HG02973 (cell line): ENCODE results near the gene LYVE1.

Experiments
- ATAC-seq: cut with Tn5 transposase; IDR thresholded peaks from one replicate; pipeline ENCODE4 v1.9.1; 2021; ENCODE audit warnings: moderate library complexity; ENCODE audit not compliant: unreplicated experiment

The LYVE1 gene

GRCh38 chr11:10594407-10594806 is 25.9 kb upstream of the LYVE1 start:
- no peak for ATAC-seq

DNA sequence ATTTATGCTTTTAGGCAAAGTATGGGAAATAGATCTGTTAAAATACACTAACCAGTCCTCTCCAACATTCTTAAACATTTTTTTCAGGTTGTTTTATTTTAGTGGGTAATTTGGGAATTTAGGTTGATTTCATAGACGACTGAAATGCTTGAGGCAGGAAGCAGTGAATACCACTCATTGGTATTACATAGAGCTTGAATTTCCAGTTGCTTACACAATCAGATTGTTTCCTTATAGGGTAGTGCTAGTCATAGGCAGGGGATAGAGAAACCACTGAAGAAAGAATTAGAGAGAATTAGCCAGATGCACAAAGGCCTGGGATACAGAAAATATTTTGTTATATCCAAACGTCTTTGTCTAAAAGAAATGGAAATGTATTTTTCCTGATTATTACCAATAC is 23.9 kb upstream of the LYVE1 start:
- ATAC-seq: no peak

GRCh38 chr11:10591741-10592140 is 23.3 kb upstream of the LYVE1 start:
- ATAC-seq: no peak

DNA sequence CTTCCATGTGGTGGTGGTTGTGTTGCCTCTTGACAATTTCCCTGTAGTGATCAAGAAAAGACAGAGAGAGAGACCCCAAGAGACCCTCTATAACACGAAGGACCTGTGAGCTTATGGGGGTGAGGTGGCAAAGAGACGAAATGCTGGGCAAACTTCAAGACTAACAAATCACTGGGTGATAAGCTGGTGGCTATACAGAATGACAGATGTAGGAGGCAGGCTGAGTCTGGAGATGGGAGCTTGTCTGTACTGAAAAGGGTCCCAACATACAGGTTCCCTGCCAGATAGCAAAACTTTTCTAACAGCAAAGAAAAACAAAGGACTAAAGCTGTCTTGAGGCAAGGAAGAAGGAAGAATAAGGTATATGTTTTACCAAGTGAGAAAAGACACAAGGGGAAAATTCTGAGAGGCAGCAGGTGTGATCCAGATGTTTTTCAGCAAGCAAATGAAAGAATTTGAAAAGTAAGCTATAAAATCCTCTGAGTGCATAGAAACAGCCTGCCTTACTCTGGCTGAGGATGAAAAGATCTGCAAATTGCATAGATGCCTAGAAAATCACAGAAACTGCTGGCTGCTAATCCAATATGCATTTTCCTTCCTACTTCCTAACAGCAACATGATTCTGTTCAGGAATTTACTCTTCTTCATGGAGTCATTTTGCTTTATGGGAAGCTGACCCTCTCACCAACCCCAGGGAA is 21.9 kb upstream of the LYVE1 start:
- no peak for ATAC-seq

DNA sequence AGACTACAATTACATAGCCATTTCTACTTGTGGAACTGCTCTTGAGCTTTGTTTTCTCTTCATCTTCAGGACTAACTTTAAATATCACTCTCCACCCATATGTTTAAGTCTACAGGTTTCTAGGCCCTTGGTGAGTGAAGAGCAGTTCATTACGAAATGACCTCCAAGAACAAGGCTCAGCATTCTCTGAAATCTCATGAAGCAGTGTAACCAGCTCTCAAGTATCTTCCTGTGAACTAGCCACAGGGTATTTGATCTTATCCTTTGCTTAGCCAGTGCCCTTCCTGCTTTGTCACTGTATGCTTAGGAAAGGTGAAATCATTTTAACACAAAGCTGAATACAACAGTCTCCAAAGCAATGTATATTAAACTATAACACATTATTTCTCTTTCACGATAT is 20.4 kb upstream of the LYVE1 start:
- ATAC-seq: no peak

DNA sequence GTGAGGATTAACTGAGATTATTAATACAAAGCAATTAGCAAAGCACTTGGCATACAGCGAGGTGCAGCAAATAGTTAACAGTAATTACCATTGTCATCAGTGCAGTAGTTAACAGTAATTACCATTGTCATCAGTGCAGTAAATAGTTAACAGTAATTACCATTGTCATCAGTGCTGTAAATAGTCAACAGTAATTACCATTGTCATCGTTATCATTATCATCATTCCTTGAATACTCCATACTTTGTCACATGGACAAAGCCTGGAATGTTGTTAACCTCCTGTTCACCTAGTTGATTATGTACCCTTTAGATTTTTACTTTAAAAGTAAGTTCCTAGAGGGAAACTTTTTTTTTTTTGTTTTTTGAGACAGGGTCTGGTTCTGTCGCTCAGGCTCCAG is 19.5 kb upstream of the LYVE1 start:
- no peak for ATAC-seq

GRCh38 chr11:10587388-10587787 is 18.9 kb upstream of the LYVE1 start:
- ATAC-seq: no peak

DNA sequence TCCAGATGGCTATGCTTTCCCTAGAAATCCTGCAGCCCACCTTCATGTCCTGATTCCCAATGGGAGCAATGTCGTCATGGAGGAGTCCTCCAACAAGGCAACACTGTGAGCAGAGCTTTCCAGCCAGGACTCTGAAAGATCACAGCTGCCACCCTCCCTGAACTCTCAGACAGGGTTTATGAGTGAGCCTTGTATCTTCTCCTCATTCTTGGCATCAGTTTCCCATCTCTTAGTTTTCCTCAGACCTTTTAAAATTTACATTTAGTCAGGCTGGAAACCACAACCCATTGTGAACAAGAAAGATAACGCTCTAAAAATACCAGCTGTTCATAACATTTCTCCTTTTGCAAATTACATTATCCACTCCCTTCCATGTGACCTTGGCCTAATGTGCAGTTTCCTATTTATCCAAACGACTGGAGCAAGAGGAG is 15.6 kb upstream of the LYVE1 start:
- no peak for ATAC-seq

GRCh38 chr11:10581481-10582019 is 13.1 kb upstream of the LYVE1 start:
- no peak for ATAC-seq

DNA sequence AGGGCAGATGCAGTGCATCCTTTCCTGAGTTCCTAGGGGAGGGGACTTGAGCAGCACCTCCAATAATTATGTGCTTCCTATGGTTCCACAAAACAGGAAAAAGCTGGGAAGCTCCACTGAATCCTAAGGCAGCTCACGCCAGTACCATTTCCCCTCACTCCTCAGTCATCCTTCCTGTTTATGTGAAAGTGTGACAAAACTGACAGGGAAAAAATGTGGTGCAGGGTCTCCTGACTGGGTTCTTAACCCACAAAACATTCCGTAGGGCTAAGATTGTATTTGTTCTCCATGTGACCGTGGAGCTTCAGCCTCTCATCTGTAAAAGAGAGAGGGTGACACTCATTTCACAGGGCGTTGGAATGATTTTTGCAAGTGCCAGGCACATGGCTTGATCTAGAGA is 12.2 kb upstream of the LYVE1 start:
- no peak for ATAC-seq

DNA sequence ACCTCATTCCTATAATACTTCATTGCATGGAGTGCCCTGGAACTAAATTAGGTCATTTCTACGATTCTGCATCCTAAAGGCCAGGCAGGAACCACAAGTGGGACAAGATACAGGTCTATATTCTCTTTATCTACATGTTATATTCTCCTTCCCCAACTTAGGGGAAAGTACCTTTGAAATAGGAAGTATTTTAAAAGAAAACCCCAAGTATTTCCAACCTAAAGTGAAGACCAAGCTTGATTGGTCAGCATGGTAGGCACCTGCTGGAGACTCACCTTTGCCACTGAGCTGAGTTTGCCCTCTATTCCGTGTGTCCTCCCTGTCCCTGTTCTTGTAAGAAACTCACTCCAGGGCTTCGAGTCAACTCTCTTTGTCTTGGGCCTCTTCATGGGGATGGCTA is 11.2 kb upstream of the LYVE1 start:
- ATAC-seq: no peak

DNA sequence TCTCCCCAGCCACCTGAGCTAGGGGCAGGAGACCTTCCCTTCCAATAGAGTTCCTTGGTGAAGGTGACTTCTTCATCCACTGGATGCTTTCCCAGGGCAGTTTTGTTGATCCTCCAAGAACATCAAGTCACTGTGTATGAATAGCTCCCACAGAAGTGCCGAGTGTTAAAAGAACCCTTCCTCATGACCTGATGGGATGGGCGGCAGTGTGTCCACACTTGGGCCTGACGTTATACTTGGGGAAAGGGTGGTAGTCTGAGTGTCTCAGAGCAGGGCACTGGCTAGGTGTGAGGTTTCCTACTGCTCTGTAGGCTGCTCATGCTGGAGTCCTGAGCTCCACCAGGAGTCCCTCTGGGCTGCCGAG is 7.6 kb upstream of the LYVE1 start:
- ATAC-seq: no peak

DNA sequence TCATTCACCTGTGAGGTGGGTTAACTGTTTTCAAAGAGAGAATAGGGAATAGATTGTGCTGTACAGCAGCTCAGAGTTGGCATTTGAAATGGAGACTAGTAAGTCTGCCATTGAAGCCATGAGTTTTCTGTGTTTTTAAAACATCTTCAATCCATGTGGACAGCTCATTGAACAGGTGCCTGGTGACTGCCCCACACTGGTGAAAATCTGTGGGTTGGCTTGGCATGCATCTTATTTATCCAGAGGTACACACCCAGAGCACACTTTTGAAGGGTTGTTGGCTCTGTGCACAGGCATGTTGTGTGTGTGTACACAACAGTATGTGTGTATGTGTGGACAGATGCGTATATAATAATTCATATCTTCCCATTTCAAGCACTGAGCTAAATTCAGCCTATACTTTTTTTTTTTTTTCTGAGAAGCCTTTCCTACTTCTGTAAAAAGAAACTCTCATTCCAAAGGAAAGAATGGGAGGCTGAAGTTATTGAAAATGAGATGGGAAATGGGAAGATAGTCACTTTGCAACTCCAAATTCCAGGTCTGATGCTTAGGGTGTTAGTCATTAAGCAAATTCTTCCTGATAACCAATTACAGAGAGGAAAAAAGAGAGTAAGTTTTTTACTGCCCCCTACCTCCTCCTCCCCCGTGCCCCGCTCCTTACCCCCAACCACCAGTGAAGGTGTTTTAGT is 7.0 kb upstream of the LYVE1 start:
- no peak for ATAC-seq

- ATAC-seq: no peak
These were observed 5.1 kb upstream of the LYVE1 start for GRCh38 chr11:10573556-10573955.

DNA sequence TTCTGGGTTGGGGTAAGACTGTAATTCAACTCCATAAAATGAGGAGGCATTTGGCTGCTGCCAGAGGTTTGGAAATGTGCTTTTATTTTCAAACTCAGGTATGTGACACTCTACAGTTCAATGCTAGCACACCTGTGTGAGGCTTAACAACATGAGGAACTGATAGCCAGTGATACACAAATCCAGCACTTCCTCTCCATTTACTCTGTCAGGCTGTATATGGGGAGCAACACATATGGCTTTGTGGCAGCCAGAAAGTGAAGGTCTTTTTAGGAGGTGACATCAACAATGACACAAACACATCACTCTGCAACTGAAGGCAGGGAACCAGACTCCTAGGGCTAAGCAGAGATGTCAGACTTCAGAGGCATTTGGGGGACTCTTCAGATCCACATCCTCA is 4.6 kb upstream of the LYVE1 start:
- ATAC-seq: no peak

- no peak for ATAC-seq
These were observed 4.1 kb upstream of the LYVE1 start for GRCh38 chr11:10572533-10572932.

GRCh38 chr11:10567446-10567845 is 1.0 kb downstream of the LYVE1 start:
- ATAC-seq: no peak

GRCh38 chr11:10566257-10566957 is 2.1 kb downstream of the LYVE1 start:
- no peak for ATAC-seq

DNA sequence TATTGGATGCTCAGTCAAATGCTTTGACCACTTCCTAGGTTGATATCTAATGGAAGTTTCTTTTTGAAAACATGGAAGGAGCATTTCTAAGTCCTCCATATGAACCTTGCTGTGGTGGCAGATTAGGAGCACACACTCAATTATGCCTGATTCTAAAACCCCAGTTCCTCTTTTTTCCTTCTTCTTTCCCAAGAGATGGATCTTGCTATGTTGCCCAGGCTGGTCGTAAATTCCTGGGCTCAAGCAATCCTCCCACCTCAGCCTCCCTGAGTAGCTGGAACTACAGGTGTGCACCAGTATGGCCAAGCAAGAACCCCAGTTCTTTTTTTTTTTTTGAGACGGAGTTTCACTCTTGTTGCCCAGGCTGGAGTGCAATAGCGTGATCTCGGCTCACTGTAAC is 3.0 kb downstream of the LYVE1 start:
- no peak for ATAC-seq

- no peak for ATAC-seq
These were observed 3.7 kb downstream of the LYVE1 start for GRCh38 chr11:10564696-10565318.

DNA sequence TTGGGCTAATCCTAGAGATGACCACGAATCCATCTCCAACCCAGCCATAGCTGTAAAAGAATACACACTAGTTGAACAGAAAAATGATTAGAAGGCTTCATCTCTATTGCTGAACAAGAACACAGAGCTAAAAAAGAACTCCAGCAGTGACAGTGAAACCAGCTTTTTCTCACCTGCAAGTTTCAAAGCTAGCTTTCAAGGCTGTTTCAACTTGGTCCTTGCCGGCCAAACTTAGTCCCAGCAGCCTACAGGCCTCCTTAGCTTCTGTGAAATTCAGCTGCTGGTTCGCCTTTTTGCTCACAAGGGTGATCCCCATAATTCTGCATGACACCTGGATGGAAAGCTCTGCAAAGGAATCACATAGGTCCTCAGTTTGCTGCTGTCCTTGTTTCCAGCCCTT is 4.4 kb downstream of the LYVE1 start:
- no peak for ATAC-seq

GRCh38 chr11:10561947-10562346 is 6.5 kb downstream of the LYVE1 start:
- ATAC-seq: no peak
